HL-60/S4 treated with phorbol 12-myristate 13-acetate at 8.2 ng/mL for 4 days and 3 days (cell line): Measurements from ENCODE around the gene CELA2B.

Experiments used
- in situ Hi-C: fragments of 300-500 bp; cut with MboI; formaldehyde crosslinking; loops from 2 replicates; pipeline ENCODE4 v1.15.0; 2022; ENCODE audit warnings: low sequenced_read_pairs

Gene CELA2B

DNA sequence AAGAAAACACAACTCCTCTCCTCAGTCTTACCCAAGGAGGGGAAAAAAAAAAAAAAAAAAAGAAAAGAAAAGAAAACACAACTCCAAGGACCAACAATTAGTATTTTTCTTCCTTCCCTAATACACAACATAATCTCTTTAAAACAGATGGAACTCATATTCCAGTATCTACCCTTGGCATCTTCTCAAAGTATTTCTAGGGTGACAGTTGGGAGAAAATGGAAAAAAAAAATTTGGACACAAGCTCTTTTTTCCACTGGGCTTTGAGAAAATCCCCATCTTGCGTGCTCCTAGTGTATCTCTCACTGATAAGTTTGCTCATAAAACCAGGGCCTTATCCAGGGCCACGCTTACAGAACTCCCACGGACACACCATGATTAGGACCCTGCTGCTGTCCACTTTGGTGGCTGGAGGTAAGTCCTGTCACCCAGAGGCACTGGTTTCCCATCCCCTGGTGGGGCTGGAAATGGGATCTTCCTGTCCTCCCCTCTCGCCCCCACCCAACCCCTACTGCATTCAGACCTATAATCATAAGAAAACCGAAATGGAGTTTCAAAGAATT is at the start of gene CELA2B:
Gene CELA2B, plus strand, starts transcription at position 353 of the 563 bp plus-strand sequence. Its CDS starts 22 bp downstream, at position 375.
- in situ Hi-C loops: no loop called here

GRCh38 chr1:15426492-15427279 is 49.2 kb upstream of the CELA2B start:
- in situ Hi-C loops: loop anchor here (10.0 to 25.0 kb wide), 2 partner anchors 82 to 289 kb away; no protein-coding TSS in a partner anchor

GRCh38 chr1:15427280-15427666 is 48.6 kb upstream of the CELA2B start:
- in situ Hi-C loops: loop anchor here (10.0 to 25.0 kb wide), 2 partner anchors 82 to 290 kb away; no protein-coding TSS in a partner anchor

- in situ Hi-C loops: loop anchor here (10.0 to 25.0 kb wide), 2 partner anchors 83 to 291 kb away; no protein-coding TSS in a partner anchor
Observed at GRCh38 chr1:15428252-15428651, 47.7 kb upstream of the CELA2B start.

DNA sequence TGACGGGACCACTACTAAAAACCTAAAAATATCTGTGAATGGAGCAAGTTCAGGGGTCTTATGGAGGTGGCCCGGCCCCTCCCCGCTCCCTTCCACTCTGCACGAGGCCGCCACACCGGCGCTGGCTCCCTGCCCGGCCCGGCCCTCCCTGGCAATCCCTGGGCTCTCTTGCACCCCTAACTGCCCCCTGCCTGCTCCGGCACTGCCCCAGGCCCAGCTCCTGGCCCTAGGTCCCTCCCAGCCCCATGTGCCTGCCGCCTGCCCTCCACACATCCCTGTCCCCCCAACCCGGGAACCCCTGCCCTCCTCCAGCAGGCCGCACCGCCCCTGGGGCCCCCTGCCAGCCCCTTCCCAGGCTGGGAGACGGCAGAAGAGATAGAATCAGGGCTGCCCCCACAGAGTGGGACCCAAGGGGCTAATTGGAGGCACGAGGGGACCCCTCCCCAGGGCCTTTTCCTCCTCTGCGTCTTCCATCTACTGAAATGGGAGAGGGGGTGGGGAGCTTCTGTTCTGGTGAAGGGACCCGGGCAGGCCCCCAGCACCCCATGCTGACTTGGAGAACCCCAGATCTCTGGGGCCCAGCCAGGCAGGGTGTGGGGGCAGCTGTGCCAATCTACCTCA is 47.0 kb upstream of the CELA2B start:
- in situ Hi-C loops: loop anchor here (10.0 to 25.0 kb wide), 2 partner anchors 84 to 292 kb away; no protein-coding TSS in a partner anchor

DNA sequence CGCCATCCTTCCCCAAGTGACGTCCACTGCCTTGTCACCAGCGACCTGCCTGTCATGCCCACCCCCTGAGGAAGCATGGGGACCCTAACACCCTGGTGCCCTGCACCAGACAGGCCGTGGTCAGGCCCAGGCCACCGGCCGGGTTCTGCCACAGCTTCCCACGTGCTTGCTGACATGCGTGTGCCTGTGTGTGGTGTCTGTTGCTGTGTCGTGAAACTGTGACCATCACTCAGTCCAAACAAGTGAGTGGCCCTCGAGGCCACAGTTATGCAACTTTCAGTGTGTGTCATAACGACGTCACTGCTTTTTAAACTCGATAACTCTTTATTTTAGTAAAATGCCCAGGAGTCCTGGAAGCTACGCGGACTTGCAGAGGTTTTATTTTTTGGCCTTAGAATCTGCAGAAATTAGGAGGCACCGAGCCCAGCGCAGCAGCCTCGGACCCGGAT is 46.2 kb upstream of the CELA2B start:
- in situ Hi-C loops: loop anchor here (10.0 to 25.0 kb wide), 2 partner anchors 85 to 292 kb away; no protein-coding TSS in a partner anchor

DNA sequence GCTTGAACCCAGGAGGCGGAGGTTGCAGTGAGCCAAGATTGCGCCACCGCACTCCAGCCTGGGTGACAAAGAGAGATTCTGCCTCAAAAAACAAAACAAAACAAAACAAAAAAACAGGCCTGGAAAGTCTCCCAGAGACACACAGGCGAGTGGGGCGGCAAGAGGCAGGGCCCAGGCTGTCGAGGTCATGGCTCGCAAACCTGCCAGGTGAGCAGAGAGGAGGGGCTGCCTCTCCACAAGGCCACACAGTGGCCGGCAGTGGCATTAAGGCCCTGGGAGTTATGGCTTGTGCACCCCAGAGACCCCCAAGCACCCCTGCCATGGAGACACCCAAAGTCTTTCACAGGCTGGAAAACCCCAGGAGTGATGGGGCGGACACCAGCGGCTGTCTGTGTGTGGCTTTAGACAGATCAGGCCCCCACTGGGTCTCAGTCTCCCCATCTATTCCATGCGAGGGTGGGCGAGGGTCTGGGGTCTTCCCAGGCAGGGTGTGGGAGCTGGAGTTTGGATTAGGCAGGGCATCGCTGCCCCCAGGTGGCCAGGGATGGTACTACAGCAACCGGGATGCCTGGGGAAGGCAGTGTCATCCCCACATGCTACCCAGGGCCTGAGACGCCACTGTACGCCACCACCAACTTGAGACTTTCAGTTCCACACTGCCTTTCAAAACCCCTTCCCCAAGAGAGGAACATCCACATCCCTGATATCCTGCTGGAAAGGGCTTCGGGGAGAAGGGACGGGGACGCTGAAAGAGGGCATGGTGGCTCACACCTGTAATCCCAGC is 44.9 kb upstream of the CELA2B start:
- in situ Hi-C loops: loop anchor here (25.0 kb wide), 1 partner anchor 294 kb away; no protein-coding TSS in a partner anchor

GRCh38 chr1:15431571-15431948 is 44.3 kb upstream of the CELA2B start:
- in situ Hi-C loops: loop anchor here (25.0 kb wide), 1 partner anchor 294 kb away; no protein-coding TSS in a partner anchor

DNA sequence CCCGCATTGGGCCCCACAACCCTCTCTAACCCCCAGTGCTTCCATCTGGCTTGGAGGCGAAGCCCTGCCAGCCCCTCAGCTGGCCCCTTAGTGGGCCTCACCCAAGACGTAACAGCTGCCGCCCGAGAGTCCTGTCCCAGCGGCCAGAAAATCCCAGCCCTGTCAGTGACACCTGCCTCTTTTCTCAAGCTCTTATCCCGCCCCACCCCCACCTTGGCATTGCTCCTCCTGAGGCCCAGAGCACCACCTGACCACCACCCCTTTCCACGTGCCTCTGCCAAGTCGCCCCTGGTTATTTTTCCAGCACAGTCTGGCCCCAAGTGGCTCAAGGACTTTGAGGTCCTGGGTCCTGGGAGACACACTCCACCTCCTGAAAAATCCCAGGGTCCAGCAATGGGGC is 43.6 kb upstream of the CELA2B start:
- in situ Hi-C loops: loop anchor here (25.0 kb wide), 1 partner anchor 295 kb away; no protein-coding TSS in a partner anchor

DNA sequence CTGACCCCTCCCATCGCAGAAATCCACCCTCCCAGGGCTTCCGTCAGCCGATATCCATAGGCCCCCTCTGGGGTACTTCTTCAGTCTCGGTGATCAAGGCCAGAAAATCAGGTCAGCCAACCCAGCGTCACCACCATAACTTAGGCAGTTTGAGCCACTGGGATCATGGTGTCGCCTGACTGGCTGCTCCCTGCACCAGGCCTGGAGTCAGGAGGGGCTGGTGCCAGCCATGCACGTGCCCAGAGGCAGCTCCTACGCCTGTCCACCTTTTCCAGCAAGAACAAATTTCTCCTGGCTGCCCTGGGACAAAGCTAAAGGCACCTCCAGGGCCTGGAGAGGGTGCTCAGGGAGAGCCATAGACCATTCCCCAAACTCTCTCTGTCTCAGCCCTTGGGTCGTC is 42.4 kb upstream of the CELA2B start:
- in situ Hi-C loops: loop anchor here (25.0 kb wide), 1 partner anchor 296 kb away; no protein-coding TSS in a partner anchor

DNA sequence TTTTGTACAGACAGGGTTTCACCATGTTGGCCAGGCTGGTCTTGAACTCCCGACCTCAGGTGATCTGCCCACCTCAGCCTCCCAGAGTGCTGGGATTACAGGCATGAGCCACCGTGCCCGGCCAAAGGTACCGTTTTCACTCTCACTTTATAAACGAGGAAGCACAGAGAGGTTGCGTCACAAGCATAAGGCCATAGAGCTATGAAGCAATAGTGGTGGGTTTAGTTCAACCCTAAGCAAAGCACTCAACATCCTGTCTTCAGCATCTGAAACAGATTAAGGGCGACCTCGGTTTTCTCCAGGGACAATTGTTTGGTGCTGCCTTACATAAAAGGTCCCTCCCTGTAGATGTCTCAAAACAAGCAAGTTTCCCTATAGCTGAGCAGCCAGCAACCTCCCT is 41.2 kb upstream of the CELA2B start:
- in situ Hi-C loops: loop anchor here (25.0 kb wide), 1 partner anchor 297 kb away; no protein-coding TSS in a partner anchor

DNA sequence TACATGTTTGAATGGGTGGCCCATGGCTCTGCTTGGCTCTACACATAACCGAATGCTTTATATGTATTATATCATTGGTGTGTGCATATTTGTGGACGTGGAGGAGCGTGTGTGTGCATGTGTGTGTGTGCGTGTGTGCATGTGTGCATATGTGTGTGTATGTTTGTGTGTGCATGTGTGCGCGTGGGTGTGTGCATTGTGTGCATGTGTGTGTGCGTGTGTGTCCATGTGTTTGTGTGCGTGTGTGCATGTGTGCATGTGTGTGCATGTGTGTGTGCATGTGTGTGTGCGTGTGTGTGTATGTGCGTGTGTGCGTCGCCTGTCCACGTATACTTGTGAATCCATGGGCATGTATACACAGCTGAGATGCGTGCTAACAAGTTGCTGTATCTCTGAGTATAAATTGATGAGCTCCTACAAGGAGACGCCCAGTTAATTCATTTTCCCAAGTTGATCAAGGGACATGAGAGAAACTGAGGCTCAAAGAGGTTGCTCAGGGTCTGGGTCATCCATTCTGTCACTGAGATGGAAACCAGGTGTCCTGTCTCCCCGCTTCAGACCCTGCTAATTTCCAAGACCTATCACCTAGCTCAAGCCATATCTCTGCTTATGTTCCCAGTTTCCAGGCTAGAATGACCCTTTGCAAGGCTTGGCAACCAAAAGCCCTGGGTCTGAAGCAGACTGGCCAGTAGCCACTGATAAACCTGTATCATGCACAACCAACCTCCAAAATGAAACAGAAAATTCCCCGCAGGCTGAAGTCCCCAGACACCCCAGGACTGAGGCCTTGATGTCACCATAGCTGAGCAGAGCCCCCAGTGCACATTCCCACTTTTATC is 40.4 kb upstream of the CELA2B start:
- in situ Hi-C loops: loop anchor here (25.0 kb wide), 1 partner anchor 298 kb away; no protein-coding TSS in a partner anchor

GRCh38 chr1:15436881-15437442 is 38.9 kb upstream of the CELA2B start:
- in situ Hi-C loops: loop anchor here (25.0 kb wide), 1 partner anchor 300 kb away; no protein-coding TSS in a partner anchor

GRCh38 chr1:15439325-15439724 is 36.6 kb upstream of the CELA2B start:
- in situ Hi-C loops: loop anchor here (25.0 kb wide), 1 partner anchor 302 kb away; no protein-coding TSS in a partner anchor

DNA sequence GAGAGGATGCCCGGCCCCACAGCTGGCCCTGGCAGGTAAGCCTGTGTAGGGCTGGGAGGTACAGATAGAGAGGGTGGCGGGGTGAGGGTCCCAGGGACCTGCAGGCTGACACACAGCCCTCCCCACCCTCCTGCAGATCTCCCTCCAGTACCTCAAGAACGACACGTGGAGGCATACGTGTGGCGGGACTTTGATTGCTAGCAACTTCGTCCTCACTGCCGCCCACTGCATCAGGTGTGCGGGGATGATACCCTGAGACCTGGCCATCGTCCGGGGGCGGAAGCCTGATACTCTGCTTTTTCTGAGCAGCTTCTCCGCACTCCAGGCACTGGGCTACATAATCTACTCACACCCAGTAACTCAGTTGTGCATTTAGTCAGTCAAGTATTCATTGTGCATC is 35.5 kb upstream of the CELA2B start:
- in situ Hi-C loops: loop anchor here (25.0 kb wide), 1 partner anchor 303 kb away; no protein-coding TSS in a partner anchor

DNA sequence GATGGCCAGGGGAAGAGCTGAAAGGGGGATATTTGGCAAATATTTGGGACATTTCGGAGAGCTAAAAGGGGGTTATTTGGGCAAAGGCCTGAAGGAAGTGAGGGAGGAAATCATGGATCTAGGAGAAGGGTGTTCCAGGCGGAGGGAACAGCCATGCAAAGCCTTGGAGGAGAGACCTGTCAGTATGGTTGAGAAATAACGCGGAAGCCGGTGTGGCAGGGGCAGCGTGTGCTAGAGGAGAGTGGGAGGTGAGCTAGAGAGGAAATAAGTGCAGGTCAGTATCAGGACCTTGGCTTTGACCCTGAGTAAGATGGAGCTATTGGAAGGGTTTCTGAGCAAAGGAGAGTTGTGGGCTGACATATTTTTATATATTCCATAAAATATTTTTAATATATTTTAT is 34.7 kb upstream of the CELA2B start:
- in situ Hi-C loops: loop anchor here (25.0 kb wide), 1 partner anchor 304 kb away; no protein-coding TSS in a partner anchor

DNA sequence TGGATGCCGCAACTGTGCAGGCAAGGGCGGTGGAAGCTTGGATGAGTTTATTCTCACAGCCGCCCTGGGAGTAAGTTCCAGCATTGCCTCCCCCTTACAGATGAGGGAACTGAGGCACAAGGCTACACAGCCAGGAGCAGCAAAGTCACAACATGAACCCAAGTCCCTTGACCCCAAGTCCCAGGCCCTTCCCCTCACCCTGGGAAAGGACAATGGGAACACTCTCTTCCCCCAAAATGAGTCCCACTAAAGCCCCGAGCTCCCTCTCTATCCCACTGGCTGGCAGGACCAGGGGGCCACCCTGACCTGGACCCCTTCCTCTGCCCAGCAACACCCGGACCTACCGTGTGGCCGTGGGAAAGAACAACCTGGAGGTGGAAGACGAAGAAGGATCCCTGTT is 33.8 kb upstream of the CELA2B start:
- in situ Hi-C loops: loop anchor here (25.0 kb wide), 1 partner anchor 305 kb away; no protein-coding TSS in a partner anchor

DNA sequence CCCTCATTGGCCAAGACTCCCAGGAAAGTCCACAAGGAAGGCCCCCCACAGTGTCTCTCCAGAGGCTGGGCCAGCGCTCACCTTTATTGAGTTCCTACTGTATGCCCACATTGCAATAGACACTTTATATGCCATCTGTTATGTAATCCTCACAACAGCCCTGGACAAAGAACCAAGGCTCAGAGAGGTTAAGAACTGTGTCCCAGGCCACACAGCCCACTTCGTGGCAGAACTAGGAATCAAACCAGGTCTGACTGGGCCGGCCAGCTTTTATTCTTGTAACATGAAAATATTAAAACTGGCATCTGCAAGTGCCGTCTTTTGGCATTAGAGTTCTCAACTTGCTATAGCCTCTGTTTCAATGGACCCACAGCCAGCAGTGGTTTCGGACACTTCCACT is 33.1 kb upstream of the CELA2B start:
- in situ Hi-C loops: loop anchor here (25.0 kb wide), 1 partner anchor 305 kb away; no protein-coding TSS in a partner anchor

DNA sequence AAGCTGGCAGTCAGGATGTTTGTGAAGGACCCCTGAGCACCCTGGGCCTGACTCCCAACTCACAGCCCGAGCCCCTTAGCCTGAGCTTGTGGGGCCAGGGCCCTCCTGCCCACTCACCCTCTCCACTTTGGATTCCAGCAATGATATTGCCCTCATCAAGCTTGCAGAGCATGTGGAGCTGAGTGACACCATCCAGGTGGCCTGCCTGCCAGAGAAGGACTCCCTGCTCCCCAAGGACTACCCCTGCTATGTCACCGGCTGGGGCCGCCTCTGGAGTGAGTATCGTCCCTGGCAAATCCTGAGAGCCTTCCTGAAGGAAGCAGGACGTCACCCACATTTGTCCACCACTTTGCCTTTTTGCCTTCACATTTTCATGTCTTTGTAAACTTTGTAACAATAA is 32.6 kb upstream of the CELA2B start:
- in situ Hi-C loops: loop anchor here (25.0 kb wide), 1 partner anchor 306 kb away; no protein-coding TSS in a partner anchor
